ENCODE measurements around the gene FIBCD1.

Gene FIBCD1

GRCh38 chr9:130933114-130934046, 5.7 kb downstream of the FIBCD1 start:
- H3K9me3 ChIP-seq = no peaks in the 10 kb centered on the region
- no peak overlapping the region for H3K27ac ChIP-seq
- TF ChIP-seq CTCF (IDR thresholded peaks at IDR 0.05) = no peak
- no peak for DNase-seq
- intact Hi-C loops (cut with DNase I; ENCODE audit: low total_unique reads) = no loop called here
- peaks cover 0 to 74% of the 10 kb centered on the region in 2 donors for H3K27me3 ChIP-seq
- peaks cover 0 to 52% (median 18%) of the 10 kb centered on the region in 4 donors for H3K4me1 ChIP-seq
- no peak overlapping the region for H3K4me3 ChIP-seq
- no peaks in the 10 kb centered on the region for H3K36me3 ChIP-seq

- H3K4me1 ChIP-seq = peaks cover 0 to 46% (median 13%) of the 10 kb centered on the region in 4 donors
- no peaks in the 10 kb centered on the region for H3K36me3 ChIP-seq
- no peak overlapping the region for H3K4me3 ChIP-seq
- no peaks in the 10 kb centered on the region for H3K9me3 ChIP-seq
- TF ChIP-seq CTCF (IDR thresholded peaks at IDR 0.05) = no peak
- H3K27me3 ChIP-seq = peaks cover 0 to 65% of the 10 kb centered on the region in 2 donors
- intact Hi-C loops (cut with DNase I; ENCODE audit: low total_unique reads) = no loop called here
- no peak for DNase-seq
- H3K27ac ChIP-seq = no peak overlapping the region
Measured at GRCh38 chr9:130932255-130933079, 6.6 kb downstream of the FIBCD1 start.

GRCh38 chr9:130931508-130932254, 7.4 kb downstream of the FIBCD1 start:
- intact Hi-C loops (cut with DNase I; ENCODE audit: low total_unique reads) = no loop called here

GRCh38 chr9:130930804-130931349, 8.2 kb downstream of the FIBCD1 start:
- no peaks in the 10 kb centered on the region for H3K9me3 ChIP-seq
- no peak overlapping the region for H3K27ac ChIP-seq
- intact Hi-C loops (cut with DNase I; ENCODE audit: low total_unique reads) = no loop called here
- H3K4me3 ChIP-seq = no peak overlapping the region
- no peak for DNase-seq
- H3K4me1 ChIP-seq = peaks cover 0 to 34% (median 3%) of the 10 kb centered on the region in 4 donors
- peaks cover 0 to 49% of the 10 kb centered on the region in 2 donors for H3K27me3 ChIP-seq
- H3K36me3 ChIP-seq = no peaks in the 10 kb centered on the region
- no peak for TF ChIP-seq CTCF (IDR thresholded peaks at IDR 0.05)

More at GRCh38 chr9:130931508-130932254, 7.4 kb downstream of the FIBCD1 start:
- no peak for DNase-seq
- no peak overlapping the region for H3K27ac ChIP-seq
- H3K27me3 ChIP-seq = peaks cover 0 to 57% of the 10 kb centered on the region in 2 donors
- TF ChIP-seq CTCF (IDR thresholded peaks at IDR 0.05) = no peak
- H3K4me3 ChIP-seq = no peak overlapping the region
- no peaks in the 10 kb centered on the region for H3K9me3 ChIP-seq
- no peaks in the 10 kb centered on the region for H3K36me3 ChIP-seq
- H3K4me1 ChIP-seq = peaks cover 0 to 42% (median 10%) of the 10 kb centered on the region in 4 donors

All from tibial artery (tissue), 4 donors.